IMR-90 (cell line): Measurements from ENCODE around the gene PTBP2. TPM values are rescaled to one million over a fixed set of nuclear protein-coding genes. Genes with fewer than 3 reads are reported as not detected.

Experiments used
- ATAC-seq: fragments of 200-7000 bp; cut with Tn5 transposase; 2 replicates; pipeline ENCODE4 v1.9.1; 2020; ENCODE audit warnings: low read depth, mild to moderate bottlenecking, moderate library complexity
- BruUV-seq: library from RNA; stranded (reverse); fragments of 400-500 nt; replicated peaks from 2 replicates; lab custom pipeline; 2021; lab: Mats Ljungman, UMichigan
- CTCF ChIA-PET: fragments of 300-600 bp; formaldehyde crosslinking; extraction: SDS; loops from one replicate; lab custom pipeline; 2021; ENCODE audit warnings: antibody characterized with exemption; lab: Yijun Ruan, JAX
- POLR2A ChIA-PET: fragments of 300-600 bp; sonication (Branson Sonifier 250); formaldehyde crosslinking; loops from one replicate; lab custom pipeline; 2022; ENCODE audit warnings: antibody characterized with exemption; ENCODE audit not compliant: unreplicated experiment; lab: Charles Lee
- DNase-seq: peaks from one replicate; pipeline ENCODE4 v3.0.0; 2013
- H2AFZ ChIP-seq: replicated peaks from 2 replicates; pipeline ENCODE3; 2013; ENCODE audit warnings: low read length, mild to moderate bottlenecking; ENCODE audit not compliant: poor library complexity
- H2AK5ac ChIP-seq: 2 replicates; pipeline ENCODE4 v1.6.1; 2013; ENCODE audit warnings: low read depth, low read length, inconsistent platforms
- H2AK9ac ChIP-seq: replicated peaks from 2 replicates; pipeline ENCODE3; 2013; ENCODE audit warnings: mild to moderate bottlenecking, low read depth, low read length, moderate library complexity; ENCODE audit not compliant: poor library complexity
- H2BK120ac ChIP-seq: 2 replicates; pipeline ENCODE4 v1.6.1; 2013; ENCODE audit warnings: low read depth, low read length, inconsistent platforms
- H2BK15ac ChIP-seq: 3 replicates; pipeline ENCODE4 v1.6.1; 2013; ENCODE audit warnings: low read depth, low read length, inconsistent platforms
- H2BK20ac ChIP-seq: 2 replicates; pipeline ENCODE4 v1.6.1; 2013; ENCODE audit warnings: low read depth, mild to moderate bottlenecking, inconsistent platforms, low read length, moderate library complexity
- H2BK5ac ChIP-seq: 2 replicates; pipeline ENCODE4 v1.6.1; 2013; ENCODE audit warnings: mild to moderate bottlenecking, low read depth, low read length, inconsistent platforms; ENCODE audit not compliant: poor library complexity, severe bottlenecking
- H3K14ac ChIP-seq: replicated peaks from 2 replicates; pipeline ENCODE4 v1.6.1; 2013; ENCODE audit warnings: low read depth, low read length, inconsistent platforms
- H3K18ac ChIP-seq: 2 replicates; pipeline ENCODE4 v1.6.1; 2013; ENCODE audit warnings: low read depth, low read length, control low read depth
- H3K23ac ChIP-seq: 2 replicates; pipeline ENCODE4 v1.6.1; 2013; ENCODE audit warnings: low read depth, low read length, inconsistent platforms
- H3K27ac ChIP-seq: 2 replicates; pipeline ENCODE4 v1.5.1; 2013; ENCODE audit warnings: mild to moderate bottlenecking, control low read depth, low read length; ENCODE audit not compliant: insufficient read depth
- H3K27me3 ChIP-seq: 2 replicates; pipeline ENCODE4 v1.6.1; 2013; ENCODE audit warnings: low read length; ENCODE audit not compliant: control insufficient read depth, insufficient read depth
- H3K36me3 ChIP-seq: 2 replicates; pipeline ENCODE4 v1.6.1; 2013; ENCODE audit warnings: low read length, mixed read lengths; ENCODE audit not compliant: control insufficient read depth, insufficient read depth
- H3K4ac ChIP-seq: 2 replicates; pipeline ENCODE4 v1.6.1; 2013; ENCODE audit warnings: low read depth, low read length, inconsistent platforms
- H3K4me1 ChIP-seq: 2 replicates; pipeline ENCODE4 v1.6.1; 2013; ENCODE audit warnings: low read length, mixed read lengths; ENCODE audit not compliant: control insufficient read depth, insufficient read depth
- H3K4me2 ChIP-seq: 2 replicates; pipeline ENCODE4 v1.6.1; 2013; ENCODE audit warnings: low read depth, mild to moderate bottlenecking, control low read depth, low read length, moderate library complexity
- H3K4me3 ChIP-seq: 2 replicates; pipeline ENCODE4 v1.5.1; 2013; ENCODE audit warnings: low read depth, mild to moderate bottlenecking, control low read depth, low read length, moderate library complexity; ENCODE audit not compliant: insufficient read depth
- H3K56ac ChIP-seq: 2 replicates; pipeline ENCODE4 v1.6.1; 2013; ENCODE audit warnings: low read length, inconsistent platforms; ENCODE audit not compliant: insufficient read depth; ENCODE audit errors: extremely low read depth
- H3K79me1 ChIP-seq, 2 experiments: 2 replicates each; pipeline ENCODE4 v1.6.1; 2013; ENCODE audit warnings: low read length in 2 of 2, inconsistent platforms in 1 of 2, low read depth in 1 of 2
- H3K9ac ChIP-seq: 2 replicates; pipeline ENCODE4 v1.6.1; 2013; ENCODE audit warnings: low read depth, low read length, control low read depth
- H3K9me1 ChIP-seq: 2 replicates; pipeline ENCODE4 v1.6.1; 2013; ENCODE audit warnings: low read length, inconsistent platforms; ENCODE audit not compliant: insufficient read depth
- H3K9me3 ChIP-seq: 2 replicates; pipeline ENCODE4 v1.6.1; 2013; ENCODE audit warnings: low read length; ENCODE audit not compliant: control insufficient read depth, insufficient read depth
- H4K20me1 ChIP-seq: 2 replicates; pipeline ENCODE4 v1.6.1; 2013; ENCODE audit warnings: low read length, inconsistent platforms; ENCODE audit not compliant: insufficient read depth
- H4K5ac ChIP-seq: 2 replicates; pipeline ENCODE4 v1.6.1; 2013; ENCODE audit warnings: mild to moderate bottlenecking, low read depth, low read length, control low read depth
- H4K8ac ChIP-seq, 2 experiments: 2 replicates each; pipeline ENCODE4 v1.6.1; 2013; ENCODE audit warnings: low read depth in 2 of 2, low read length in 2 of 2, control low read depth in 1 of 2, inconsistent platforms in 1 of 2
- H4K91ac ChIP-seq: 2 replicates; pipeline ENCODE4 v1.6.1; 2013; ENCODE audit warnings: low read depth, low read length, inconsistent platforms; ENCODE audit not compliant: insufficient read depth
- CHD1 ChIP-seq: IDR thresholded peaks from 2 replicates; pipeline ENCODE4 v1.6.1; 2012; ENCODE audit warnings: low read depth, low read length, improper control_type of control experiment
- POLR2A ChIP-seq: IDR thresholded peaks from 2 replicates; pipeline ENCODE4 v1.6.1; 2012; ENCODE audit warnings: mild to moderate bottlenecking, low read depth, low read length
- WGBS, 2 experiments: methylation state at CpG; one replicate each; pipeline versions ENCODE4 v1.1.5 to v1.1.7; 2013; ENCODE audit warnings: missing lambda C conversion rate in 2 of 2; ENCODE audit not compliant: insufficient read length in 1 of 2; ENCODE audit errors: extremely low coverage in 2 of 2; 5-methylcytosine and 5-hydroxymethylcytosine counted together
- dilution Hi-C: fragments of 300-500 bp; cut with HindIII; formaldehyde crosslinking; loops from one replicate; pipeline ENCODE4 v1.14.3; 2018; ENCODE audit warnings: low sequenced_read_pairs; ENCODE audit not compliant: unreplicated experiment
- in situ Hi-C: fragments of 300-500 bp; cut with MboI; formaldehyde crosslinking; loops from 3 replicates; pipeline ENCODE4 v1.14.3; 2019; ENCODE audit warnings: low sequenced_read_pairs, inconsistent platforms, mixed read lengths
- intact Hi-C: fragments of 100-400 bp; cut with micrococcal nuclease; formaldehyde crosslinking; loops from 2 replicates; pipeline ENCODE4 v1.10.0; 2022
- polyA plus RNA-seq, 3 experiments: library from polyadenylated mRNA; depleted of rRNA; stranded (reverse); fragments of >200 nt; gene quantifications; 2 replicates each; pipeline ENCODE4 v1.2.3, GENCODE V29; 2012; ENCODE audit warnings: low replicate concordance in 1 of 3
- total RNA-seq: library from RNA; depleted of rRNA; stranded (reverse); fragments of >200 nt; gene quantifications from 2 replicates; pipeline ENCODE4 v1.2.3, GENCODE V29; 2012
- TF ChIP-seq, protein P1 (sequence below): fragments of 150-350 bp; IDR thresholded peaks from 2 replicates; pipeline ENCODE4 v1.6.1; 2017; ENCODE audit warnings: mild to moderate bottlenecking, antibody characterized with exemption, low read length, low read depth

PTBP2 gene
- total and polyA plus RNA-seq, 2 of the 4 experiments (the other 2 are of a cell fraction), result 9.7 to 37.8 TPM

DNA sequence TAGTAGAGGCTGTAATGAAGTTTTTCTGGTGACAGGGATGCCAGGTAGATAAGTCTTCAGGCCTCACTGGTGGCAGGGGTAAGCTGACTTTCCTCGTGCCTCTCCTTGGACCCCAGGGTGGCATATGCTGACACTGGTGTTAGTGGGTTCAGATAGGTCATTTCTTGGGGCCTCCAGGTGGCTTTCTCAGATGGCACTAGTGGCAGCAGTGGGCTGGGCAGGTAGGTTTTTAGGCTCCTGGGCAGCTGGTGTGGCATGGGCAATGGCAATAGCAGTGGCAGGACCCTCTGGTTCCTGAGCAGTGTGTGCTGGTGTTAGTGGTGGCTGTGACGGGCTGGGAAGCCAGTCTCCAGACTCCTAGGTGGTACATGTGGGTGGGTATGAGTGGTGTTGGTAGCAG is 140.3 kb downstream of the PTBP2 start:
- DNase-seq (no peak), ATAC-seq (no peak)
- no peak overlapping the region for H3K56ac ChIP-seq
- no peak overlapping the region for H3K14ac ChIP-seq
- H2BK120ac ChIP-seq, result no peak overlapping the region
- intact Hi-C loops (no loop called here), dilution Hi-C loops (no loop called here), in situ Hi-C loops (no loop called here)
- no peaks in the 10 kb centered on the region for H3K36me3 ChIP-seq
- no peak overlapping the region for H3K4ac ChIP-seq
- no peak overlapping the region for H2AK9ac ChIP-seq
- H3K9me3 ChIP-seq, result no peaks in the 10 kb centered on the region; the same call in 1 of the 2 replicates
- no peak overlapping the region for H2BK20ac ChIP-seq
- H3K9ac ChIP-seq, result no peak overlapping the region
- no TSS peak for BruUV-seq
- ChIA-PET POLR2A (no interaction called here), CTCF (no interaction called here)
- no peaks in the 10 kb centered on the region for H3K9me1 ChIP-seq
- peaks cover 6% of the 10 kb centered on the region for H3K4me1 ChIP-seq
- no peak overlapping the region for H4K8ac ChIP-seq
- TF ChIP-seq POLR2A (no peak), CHD1 (no peak)
- TF ChIP-seq, protein P1, sequence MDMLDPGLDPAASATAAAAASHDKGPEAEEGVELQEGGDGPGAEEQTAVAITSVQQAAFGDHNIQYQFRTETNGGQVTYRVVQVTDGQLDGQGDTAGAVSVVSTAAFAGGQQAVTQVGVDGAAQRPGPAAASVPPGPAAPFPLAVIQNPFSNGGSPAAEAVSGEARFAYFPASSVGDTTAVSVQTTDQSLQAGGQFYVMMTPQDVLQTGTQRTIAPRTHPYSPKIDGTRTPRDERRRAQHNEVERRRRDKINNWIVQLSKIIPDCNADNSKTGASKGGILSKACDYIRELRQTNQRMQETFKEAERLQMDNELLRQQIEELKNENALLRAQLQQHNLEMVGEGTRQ, result no peak
- H3K4me3 ChIP-seq, result no peak overlapping the region
- no peaks in the 10 kb centered on the region for H4K20me1 ChIP-seq
- H3K79me1 ChIP-seq, result no peaks in the 10 kb centered on the region
- no peak overlapping the region for H3K23ac ChIP-seq
- H4K5ac ChIP-seq, result no peak overlapping the region
- H3K27ac ChIP-seq, result no peak overlapping the region
- no peak overlapping the region for H3K18ac ChIP-seq
- no peak overlapping the region for H3K4me2 ChIP-seq
- no CpG with 5 or more reads among the region's 2 CpGs for WGBS, 2 experiments
- H4K91ac ChIP-seq, result no peak overlapping the region
- H3K27me3 ChIP-seq, result no peaks in the 10 kb centered on the region
- H2AFZ ChIP-seq, result no peak overlapping the region
- no peak overlapping the region for H2AK5ac ChIP-seq
- H2BK15ac ChIP-seq, result no peak overlapping the region
- no peak overlapping the region for H2BK5ac ChIP-seq
